A204.1 (cell line): ENCODE data around the gene AQP6.

Experiments
- FAIRE-seq: peaks from 2 replicates; lab custom pipeline; 2012; peaks lifted over from hg19 to GRCh38; lab: Jason Lieb, UNC

Gene AQP6

DNA sequence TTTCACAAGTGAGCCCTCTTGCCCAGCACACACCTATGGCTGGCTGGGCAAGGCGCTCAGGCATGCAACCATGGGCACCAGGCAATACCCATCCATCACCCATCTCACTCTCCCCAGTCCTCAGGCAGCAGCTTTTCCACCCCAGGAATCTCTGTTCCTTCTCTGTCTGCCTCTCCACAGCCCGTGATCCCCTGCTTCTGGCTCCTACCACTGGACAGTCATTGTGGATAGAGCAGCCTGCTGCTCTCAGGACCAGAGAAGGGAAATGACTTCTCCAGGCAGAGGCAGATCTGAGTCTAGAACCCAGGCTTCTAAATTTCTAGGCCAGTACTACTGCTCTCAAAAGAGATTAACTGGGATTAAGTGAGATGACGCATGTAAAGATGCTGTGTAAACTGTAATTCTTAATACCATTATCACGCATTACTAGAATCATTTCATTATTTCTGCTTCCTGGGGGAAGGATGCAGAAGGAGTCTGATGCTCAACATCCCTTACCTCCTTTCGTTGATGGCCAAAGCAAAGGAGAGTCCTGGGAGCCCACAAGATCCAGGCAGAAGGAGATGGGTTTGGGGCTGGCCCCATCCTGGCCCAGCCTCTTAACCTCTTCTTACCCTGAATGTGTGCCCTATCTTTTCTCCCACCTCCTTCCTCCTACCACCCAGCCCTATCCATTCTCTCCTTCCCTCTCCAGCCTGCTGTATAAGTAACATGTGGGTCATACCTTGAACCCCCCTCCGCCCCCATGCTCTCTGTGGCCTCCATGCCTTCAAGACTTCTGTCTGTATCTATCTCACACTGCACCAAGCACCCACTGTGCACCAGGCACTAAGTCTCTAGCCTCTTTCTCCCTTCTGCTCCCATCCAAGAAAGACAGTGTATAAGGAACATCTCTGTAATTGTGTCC lies 15.8 kb upstream of the AQP6 start:
- no peak for FAIRE-seq

DNA sequence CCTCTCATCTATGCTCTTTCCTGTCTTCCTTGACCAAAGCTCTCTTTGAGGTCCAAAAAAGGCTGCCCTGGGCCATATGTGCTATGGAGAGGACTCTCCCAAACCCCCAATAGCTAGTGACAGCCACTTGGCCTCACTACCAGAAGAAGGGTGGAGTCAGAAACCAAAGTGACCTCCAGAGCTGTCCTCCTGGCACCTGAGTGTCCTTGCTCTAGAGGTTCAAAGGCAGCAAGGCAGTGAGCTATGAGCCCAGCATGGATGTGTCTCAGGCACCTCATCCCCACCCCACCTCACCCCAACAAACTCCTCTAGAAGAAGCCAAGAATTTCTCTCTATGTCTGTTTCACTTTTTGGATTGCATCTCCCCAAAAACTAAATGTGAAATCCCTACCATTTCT lies 15.2 kb upstream of the AQP6 start:
- FAIRE-seq, result no peak

DNA sequence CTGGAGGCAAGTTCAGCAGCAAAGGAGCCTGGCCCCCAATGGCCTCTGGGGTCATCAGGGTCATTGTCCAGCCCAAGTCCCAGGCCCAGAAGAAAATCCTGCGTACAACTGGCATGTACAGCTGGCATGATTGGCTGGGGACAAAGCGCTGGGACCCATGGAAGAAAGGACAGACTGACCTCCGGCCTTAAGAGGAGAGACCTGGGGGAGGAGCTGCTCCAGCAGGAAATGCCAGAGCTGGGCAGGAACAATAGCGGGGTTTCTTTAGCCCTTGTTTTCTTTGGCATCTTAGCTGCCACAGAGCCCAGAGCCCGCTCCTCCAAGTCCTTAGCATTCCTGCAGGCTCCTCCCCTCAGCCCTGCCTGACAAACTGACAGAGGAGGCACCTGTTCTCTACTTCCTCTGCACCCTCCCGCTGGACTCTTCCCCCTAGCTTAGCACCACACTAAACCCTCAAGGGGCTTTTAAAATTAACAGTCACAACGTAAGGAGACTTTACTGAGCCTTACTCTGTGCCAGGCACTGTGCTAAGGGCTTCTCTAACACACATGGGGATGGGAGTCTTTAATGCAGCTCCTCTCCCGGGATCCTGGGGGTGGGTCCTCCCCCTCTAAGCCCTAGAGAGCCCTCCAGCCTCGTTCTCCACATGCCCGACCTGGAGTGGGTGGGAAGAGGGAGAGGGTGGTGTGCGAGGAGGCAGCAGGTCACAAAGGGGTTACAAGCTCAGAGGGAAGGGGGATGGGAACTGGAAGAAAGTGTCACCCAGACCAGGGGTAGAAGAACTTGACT lies 12.9 kb upstream of the AQP6 start:
- no peak for FAIRE-seq

DNA sequence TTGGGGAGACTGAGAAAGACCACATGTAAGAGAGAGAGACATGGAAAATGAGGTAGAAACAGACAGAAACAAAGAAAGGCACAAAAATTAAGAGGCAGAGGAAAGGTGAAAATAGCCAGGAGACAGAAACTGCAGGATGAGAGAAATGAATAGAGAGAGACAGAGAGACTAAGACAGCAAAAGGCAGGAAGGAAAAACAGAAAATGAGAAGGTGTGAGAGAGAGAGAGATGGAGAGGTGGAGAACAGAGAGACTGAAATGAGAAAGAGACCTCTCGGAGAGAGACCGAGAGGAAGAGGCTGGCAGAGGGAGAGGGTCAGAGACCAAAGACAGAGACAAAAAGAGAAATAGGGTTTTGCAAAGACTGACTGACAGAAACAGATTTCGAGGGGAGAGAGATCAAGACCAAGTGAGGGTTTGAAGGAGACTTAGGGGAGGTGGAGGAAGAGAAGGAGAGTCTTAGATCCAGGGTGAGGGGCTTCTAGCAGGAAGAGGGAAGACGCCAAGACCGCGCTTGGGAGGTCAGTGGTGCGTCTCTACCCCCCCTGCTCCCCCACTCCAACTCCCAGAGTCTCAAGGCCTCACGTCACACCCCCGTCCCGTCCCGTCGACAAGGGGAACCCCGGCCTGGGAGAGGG lies 12.2 kb upstream of the AQP6 start:
- FAIRE-seq, result no peak

DNA sequence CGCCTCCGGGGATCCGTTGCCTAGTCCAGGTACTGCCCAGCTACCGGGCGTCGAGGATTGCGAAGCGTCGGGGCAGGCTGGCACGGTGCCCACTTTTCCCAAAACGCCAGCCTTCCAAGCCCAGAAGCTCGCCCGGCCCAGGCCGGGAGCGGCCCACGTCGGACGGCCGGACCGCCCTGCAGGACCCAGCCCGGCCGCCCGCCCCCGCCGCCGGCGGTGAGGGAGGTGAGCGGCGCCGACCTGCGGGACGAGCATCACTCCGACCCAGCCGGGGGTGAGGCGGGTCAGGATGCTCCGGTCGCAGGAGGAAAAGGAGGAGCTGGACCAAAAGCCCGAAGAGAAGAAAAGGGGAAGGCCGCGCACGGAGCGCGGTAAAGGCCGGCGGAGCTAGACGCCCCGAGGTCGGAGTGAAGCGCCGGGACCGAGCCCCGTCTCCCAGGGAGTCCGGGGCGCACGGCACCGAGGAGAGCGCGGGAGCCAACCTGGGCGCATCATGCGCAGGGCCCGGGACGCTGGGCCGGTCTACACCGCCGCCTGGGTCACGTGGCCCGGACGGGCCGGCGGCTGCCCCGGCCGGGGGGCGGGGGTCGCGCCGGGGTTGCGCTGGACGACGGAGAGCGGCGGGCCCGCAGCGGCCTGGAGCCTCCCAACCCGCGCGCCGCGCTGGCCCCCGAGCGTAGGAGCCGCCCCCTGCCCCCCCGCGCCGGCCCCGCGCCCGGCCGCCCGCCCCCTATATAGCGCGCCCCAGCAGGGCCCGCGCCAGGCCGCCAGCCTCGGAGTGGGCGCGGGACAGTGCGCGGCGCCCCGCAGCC lies 11.4 kb upstream of the AQP6 start, which contains the start of gene AQP5:
TSS of gene AQP5 (plus strand) at position 762 of the 812 bp plus-strand sequence. CDS start 146 bp downstream, outside the sequence.
- no peak for FAIRE-seq

DNA sequence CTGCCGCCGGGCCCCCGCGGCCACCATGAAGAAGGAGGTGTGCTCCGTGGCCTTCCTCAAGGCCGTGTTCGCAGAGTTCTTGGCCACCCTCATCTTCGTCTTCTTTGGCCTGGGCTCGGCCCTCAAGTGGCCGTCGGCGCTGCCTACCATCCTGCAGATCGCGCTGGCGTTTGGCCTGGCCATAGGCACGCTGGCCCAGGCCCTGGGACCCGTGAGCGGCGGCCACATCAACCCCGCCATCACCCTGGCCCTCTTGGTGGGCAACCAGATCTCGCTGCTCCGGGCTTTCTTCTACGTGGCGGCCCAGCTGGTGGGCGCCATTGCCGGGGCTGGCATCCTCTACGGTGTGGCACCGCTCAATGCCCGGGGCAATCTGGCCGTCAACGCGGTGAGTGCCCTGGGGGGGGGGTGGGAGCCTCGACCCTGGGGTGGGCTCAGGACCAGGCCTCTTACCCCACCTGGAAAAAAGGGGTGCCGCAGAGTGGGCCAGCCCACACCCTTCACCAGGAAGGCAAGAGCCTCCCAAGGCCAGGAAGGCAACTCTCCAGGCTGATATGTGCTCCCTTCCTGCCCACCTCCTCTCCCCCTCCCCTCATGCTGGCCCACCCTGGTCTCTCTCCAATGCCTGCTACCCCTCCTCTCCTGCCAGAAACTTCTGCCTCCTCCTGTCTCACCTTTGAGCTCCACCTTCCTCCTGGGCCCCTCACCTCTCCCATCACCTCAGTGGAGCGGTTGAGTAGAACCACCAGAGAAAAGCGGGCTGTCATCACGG lies 10.6 kb upstream of the AQP6 start:
- no peak for FAIRE-seq

DNA sequence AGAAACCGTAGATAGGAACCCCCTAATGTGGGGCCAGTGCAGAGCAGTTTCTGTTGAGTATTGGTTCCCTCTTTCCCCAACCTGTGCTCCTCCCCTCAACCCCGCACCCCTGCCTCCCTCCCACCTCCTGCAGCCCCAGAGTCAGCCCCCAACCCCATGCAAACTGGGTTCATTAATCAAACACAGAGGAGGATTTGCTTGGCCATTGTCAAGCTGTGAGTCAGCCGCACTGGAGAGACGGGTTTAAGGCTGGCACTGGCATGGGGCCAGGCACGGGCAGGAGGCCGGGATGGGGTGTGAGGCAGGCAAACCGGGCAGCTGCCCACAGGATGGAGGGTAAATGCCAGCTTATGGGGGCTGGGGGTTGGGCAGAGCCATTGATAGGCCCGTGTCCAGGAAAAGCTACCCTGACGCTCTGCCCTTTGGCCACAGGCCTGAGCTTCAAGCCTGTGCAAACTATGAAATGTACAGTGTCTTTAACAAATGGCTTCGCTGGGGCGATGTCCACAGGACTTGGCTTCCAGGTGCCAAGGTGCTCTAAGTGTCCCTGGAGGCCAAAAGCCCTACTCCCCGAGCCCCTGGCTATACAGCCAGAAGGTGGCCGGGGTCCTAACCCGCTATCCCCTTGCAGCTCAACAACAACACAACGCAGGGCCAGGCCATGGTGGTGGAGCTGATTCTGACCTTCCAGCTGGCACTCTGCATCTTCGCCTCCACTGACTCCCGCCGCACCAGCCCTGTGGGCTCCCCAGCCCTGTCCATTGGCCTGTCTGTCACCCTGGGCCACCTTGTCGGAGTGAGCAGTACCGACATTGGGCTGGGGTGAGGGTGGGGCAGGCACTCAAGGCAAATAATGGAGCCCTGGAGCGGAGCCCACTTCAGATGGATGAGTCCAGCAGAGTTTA lies 9.6 kb upstream of the AQP6 start:
- no peak for FAIRE-seq

DNA sequence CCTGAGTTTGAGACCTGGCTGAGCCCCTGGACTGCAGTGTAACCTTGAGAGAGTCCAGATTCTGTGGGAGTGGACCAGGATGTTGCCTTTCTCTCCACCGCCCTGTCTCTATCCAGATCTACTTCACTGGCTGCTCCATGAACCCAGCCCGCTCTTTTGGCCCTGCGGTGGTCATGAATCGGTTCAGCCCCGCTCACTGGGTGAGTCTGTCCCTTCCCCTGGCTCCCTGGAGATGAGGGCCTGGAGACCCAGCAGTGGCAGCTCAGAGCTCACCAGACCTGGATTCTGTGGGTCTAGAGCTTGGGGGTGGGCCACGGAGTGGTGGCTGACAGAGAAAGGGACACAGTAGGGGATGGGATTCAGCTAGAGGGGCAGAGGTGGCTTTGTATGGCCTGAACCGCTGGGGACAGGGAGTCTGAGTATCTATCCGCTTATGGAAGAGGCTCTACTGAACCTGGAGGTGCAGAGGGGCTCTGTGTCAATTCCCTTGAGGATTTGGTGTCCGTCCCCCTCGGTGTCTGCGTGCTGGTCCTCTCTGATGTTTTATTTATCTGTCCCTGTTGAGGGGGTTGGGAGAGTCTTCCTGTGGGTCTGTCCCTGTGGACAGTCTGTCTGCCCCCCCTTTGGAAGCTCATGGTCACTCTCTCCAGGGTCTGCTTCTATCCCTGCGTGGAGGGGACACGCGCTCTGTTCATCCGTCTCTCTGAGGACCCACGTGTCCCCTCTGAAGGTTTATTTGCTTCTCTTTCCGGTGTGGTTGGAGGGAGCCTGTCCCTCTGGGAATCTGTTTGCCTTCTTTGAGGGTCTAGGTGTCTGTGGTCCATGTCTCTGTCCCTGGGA lies 8.6 kb upstream of the AQP6 start:
- FAIRE-seq, result no peak

DNA sequence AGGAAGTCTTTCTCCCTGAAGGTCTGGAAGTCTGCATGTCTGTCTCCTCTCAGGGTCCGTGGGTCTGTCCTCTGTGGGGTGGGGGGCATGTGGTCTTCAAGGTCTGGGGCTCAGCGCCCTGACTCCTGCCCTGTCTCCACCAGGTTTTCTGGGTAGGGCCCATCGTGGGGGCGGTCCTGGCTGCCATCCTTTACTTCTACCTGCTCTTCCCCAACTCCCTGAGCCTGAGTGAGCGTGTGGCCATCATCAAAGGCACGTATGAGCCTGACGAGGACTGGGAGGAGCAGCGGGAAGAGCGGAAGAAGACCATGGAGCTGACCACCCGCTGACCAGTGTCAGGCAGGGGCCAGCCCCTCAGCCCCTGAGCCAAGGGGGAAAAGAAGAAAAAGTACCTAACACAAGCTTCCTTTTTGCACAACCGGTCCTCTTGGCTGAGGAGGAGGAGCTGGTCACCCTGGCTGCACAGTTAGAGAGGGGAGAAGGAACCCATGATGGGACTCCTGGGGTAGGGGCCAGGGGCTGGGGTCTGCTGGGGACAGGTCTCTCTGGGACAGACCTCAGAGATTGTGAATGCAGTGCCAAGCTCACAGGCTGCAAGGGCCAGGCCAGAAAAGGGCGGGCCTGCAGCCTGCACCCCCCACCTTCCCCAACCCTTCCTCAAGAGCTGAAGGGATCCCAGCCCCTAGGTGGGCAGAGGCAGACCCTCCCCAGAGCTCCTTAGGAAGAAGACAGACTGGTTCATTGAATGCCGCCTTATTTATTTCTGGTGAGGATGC lies 7.7 kb upstream of the AQP6 start:
- no peak for FAIRE-seq

DNA sequence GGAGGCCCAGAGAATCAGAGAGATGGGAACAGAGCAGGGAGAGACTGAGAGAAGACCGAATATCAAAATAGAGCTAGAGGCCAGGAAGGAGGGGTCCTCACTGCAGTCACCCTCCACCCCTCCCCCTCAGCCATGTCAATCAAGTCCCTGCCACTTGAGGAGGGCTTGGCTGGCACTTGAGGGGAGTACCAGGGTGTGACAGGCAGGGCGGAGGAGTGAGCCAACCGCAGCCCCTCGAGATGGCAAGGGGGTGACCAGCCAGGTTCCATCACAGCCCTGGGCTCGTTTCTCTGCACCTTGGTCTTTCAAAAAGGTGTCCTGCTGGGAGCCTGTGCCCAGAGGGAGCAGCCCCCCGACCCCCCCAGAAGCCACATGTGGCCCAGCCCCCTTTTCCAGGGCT lies 6.9 kb upstream of the AQP6 start:
- no peak for FAIRE-seq

DNA sequence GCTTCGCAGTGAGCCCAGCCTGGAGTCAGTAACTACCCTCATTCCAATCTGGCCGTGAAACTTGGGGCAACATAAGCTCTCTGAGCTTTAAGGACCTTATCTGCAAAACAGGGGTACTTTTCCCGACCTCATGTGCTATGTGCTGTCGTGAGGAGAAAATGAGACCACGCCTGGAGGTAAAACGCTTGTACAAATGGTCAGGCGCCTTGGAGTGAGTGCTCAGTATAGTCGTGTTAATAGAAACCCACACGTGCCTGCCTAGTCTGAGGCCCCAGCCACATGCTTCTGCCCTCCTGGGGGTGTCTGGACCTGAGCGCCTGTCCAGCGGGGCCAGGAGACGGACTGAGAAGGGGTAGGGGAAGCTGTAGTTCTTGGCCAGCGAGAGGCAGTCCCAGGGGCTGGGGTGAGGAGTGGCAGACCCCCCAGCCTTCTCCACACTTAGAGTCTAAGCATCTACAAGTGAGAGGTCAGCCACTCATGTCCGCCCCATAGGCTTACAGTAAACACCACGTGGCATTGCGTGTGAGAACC lies 6.2 kb upstream of the AQP6 start:
- FAIRE-seq, result no peak

DNA sequence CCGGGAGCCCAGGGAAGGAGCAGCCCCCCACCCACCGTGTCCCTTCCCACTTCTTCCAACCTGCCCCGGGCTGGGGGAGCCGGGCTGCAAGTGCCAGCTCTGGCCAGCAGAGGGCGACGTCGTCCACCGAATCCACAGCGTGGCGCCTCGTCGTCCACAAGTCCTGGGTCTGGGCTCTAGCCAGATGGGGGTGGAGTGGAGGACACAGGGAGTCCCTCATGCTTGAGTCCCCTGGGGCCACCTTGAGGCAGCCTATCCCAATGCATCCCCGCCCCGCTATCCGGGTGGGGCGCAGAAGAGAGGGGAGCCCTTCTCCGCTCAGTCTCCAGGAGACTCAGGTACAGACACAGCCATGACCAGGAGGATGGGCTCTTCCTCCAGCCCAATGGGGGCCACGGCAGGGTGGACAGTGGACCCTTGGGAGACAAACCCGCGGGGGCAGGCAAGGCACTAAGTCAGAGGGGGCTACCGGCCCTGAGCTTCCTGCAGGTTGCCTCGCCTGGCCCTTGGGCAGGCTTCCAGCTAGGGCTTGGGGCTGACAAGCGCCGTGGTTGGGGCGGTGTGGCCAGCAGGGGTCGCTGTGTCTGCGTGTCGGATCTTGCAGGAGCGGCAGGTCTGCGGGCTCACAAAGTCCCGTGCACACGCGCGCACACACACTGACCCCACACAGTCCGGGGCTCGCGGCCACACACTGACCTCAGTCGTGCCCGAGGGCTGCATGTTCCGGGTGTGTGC lies 5.5 kb upstream of the AQP6 start:
- no peak for FAIRE-seq

DNA sequence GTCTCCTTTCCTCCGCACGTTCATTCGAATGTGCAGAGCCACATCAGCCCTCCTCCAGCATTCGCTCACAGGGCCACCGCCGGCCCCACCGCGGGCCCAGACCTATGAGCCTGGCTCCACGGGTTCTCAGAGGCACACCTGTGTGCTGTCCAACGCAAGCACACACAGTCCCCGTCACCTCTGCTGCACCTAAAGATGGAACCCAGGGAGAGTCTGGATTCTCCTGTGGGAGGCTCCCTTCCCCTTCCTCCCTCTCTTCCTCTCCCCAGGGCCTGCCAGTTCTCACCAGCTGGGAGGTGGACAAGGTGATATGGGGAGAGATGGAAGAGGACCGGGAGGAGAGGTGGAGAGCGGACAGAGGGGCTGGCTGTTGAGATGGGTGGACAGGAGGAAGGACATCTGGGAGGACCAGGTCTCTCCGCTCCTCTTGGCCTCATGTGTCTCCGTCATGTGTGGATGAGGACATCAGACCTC lies 4.9 kb upstream of the AQP6 start:
- no peak for FAIRE-seq

DNA sequence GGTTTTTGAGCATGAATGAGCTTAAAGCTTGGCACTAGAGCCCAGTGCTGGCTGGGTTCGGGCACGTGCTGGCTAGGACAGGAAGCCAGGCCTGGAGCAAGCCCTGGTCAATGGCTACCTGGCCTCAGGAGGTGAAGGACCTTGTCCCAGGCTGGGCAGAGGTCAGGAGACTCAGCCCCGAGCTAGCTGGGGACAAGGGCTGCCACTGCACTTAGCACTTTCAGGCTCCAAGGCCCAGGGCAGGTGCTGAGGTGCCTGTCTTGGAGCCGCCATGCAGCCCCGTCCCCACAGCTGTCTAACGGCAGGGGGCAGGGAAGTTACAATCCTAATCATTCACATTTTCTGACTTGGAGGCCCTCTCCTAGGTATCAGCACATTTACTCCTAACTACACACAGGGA lies 4.3 kb upstream of the AQP6 start:
- no peak for FAIRE-seq

DNA sequence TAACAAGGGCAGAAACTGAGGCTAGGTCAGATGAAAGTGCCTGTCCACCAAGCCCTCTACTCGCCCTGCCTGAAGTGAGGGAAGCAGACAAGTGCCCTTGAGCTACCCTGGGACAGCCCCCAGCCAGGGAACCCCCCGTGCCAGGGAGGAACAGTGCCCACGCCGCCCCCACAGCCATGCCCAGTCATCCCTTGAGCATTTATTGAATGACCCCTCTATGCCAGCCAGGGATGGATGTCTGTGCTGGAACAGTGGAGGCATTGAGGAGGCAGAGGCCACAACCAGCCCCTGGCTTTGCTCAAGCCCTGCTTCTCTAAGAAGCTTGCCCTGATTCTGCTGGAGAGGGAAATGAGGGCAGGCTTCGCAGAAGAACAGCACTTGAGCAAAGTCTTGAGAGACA lies 3.7 kb upstream of the AQP6 start:
- FAIRE-seq, result no peak

DNA sequence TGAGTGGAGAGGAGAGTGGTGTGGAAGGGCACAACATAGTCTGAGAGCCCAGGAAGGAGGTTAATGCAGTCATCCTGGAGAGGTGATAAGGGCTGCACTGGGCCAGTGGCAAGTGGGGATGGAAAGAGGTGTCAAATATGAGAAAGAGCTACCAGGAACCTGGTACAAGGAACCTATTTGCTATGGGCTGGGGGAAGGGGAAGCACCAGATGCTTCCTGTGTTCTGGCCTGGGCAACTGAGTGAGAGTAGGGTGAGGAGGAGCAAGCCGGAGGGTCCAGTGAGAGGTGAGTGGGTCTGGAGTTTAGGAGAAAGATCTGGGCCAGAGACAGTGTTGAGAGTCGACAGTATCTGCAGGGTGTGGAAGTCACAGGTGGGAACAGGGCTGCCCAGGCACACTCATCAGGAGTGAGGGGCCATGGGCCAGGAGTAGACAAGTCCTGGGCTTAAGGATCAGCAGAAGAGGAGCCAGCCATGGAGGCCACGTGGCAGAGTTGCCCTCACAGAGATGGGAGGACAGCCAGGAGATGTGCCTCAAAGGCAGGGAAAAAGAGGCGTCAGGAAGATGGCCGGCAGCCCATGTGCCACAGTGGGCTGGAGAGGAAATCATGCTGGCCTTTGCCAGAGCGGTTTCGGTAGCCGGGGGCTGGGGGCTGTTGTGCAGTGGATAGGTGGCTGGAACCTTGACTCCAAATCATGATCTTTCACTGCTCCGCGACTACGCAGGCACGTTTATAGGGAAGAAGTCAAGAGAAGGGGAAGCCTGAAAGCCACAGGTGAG lies 2.9 kb upstream of the AQP6 start:
- no peak for FAIRE-seq

DNA sequence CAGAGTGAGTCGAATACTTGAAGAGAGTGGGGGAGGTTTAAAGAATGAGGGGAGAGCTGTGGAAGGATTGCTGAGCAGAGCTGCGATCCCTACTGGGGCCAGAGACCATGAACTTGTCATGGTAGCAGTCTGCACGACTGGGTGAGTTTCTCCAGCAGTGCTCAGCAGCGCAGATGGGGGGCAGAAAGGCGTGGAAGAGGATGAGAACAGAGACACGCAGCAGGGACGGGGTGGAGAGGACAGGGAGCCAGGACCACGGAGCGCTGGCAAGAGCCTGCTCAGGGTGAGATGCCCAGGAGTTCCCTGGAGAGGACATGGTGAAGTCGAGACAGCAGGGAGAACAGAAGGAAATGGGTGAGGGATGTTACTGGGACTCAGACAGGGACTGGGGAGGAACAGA lies 2.1 kb upstream of the AQP6 start:
- FAIRE-seq, result no peak
